ENCODE measurements around the gene ARID1A.
"Not testable (repeated sequence)": the region's sequence is repeated elsewhere in the genome, so short reads cannot be mapped to it uniquely, and the experiment has no call there.

ARID1A gene

DNA sequence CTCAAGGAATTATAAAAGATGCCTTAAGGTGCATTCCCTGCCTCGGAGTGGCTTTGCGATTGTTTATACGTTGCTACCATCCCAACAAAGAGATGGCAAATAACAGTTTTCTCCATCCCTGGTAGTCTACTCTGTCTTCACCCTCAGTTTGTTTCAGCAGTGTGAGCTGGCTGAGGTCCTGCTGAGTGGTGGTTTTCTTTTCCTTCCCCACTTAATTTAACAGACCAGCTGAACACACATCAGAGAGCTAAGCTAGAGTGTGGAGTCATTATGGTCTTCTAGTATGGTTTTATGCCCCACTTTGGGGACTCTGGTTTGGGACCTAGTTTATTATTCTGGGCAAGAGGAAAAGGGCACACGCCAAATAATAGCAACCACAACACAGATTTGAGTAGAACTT is 94.1 kb downstream of the ARID1A start:
- no peak for DNase-seq

DNA sequence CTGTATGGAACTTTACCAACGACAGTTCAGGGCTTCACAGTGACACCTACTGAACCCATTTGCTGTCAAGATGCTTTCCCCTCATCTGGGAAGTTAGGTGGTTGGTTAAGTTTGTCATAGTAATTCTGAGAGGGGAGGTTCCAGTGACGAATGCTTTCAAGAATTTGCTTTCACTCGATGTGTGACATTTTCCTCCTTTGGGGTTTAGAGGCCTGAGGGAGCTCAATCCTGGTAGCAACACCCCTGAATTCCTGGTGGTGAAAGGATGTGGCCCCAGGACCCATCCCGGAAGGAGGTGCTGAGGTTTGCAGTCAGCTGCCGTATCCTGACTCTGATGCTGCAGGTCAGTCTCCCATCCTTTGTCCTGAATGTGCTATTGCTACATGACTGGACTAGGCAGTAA is 94.7 kb downstream of the ARID1A start:
- no peak for DNase-seq

DNA sequence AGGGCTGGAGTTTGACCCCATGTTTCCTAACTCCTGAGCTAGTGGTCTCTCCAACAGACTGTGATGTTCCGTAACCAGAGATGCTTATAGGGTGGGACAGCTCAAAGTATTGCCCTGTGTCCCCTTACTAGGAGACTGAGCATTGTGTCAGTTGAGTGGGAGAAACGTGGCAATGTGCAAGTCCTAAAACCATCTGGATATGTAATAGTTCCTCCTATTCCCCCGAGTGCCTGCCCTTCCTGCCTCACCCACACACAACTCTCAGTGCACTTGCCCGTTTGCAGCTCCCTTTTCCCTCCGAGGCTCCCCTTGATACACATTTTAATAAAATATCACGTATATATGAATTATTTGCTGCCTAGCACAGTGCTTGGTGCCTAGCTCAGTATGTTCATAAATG is 95.3 kb downstream of the ARID1A start:
- no peak for DNase-seq

DNA sequence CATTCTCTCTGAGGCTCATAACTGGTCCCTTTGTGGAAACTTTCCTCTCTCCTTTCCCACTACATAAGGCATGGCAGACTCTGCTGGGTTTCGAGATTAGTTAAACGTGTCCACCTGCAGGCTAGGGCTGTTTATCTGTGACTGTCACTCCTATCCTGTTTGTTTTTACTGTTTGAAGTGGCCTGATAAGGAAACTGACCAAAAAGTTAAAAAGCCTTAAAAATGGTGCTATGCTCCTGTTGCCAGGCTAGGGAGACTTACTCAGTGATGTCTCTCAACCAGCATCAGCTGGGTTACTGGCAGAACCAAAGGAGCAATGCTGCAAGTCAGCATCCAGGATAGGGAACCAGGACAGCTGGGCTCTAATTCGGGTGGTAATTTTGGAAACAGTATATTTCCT is 95.8 kb downstream of the ARID1A start:
- DNase-seq: no peak

DNA sequence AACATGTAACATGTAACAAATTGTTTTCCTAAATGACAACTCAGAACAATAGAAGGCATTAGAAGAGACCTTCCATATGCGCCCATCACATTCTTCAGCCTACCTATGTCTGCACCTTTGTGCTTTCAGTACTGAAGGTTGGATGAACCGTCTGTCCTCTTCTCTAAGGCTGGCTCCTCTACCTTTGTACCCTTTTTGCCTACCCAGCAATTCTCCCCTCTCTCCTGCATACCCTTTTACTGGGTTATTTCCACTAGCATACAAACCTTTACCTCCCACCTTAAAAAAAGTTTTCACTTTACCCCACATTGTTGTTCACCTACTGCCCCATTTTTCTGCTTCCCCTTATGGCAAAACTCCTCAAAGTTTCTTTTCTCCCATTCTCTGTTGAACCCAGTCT is 97.1 kb downstream of the ARID1A start:
- no peak for DNase-seq

DNA sequence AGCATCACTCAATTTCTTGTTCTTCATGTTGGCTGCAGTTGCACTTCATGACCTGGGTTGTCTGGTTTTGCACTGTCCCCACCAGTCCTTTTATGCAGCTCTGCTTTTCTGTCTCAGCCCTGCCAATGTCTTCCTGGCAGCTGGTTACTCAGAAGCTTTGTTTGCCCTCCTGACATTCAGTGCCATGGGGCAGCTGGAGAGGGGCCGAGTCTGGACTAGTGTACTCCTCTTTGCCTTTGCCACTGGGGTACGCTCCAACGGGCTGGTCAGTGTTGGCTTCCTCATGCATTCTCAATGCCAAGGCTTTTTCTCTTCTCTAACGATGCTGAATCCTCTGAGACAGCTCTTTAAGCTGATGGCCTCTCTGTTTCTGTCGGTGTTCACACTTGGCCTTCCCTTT is 98.6 kb downstream of the ARID1A start:
- no peak for DNase-seq

DNA sequence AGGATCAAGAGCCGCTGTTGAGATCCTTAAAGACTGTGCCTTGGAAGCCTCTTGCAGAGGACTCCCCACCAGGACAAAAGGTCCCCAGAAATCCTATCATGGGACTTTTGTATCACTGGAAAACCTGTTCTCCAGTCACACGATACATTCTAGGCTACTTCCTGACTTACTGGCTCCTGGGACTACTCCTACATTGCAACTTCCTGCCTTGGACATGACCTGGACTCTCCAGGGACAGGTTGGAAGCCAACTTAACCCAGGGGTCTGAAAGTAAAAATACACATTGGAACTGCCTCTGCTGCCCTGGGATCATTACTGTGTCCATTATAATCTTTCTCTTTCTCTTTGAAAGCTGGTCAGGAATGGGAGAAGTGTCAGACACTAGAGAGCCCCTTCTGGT is 101.8 kb downstream of the ARID1A start:
- DNase-seq: no peak

DNA sequence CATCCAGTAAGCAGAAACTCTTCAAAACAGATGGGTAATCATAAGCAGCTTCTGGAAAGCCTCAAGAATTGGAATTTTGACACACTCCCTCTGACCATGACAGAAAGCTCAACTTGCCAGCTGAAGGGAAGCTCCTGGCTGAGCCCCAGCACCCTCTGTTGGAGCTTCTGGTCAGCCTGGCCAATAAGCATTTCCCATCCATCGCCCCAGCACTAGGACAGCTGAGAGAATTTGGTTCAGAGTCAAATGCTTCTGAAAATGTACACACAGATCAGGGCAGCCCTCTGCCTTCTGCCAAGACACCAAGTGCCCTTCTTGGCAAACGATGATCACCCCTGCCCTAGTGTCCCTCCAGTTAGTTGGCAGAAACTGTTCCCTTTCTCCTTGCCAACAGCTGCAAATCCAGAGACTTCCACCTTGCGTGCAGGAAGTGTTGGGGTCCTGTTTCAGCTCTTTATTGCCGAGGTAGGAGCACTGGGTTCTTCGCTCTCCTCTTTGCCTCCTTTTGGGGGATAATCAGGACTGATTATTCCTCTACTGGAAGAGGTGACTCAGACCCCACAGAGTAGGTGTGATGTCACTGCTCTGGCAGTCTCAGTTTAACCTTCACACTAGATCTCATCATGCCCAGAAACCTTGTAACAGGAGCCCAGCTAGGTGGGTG is 103.8 kb downstream of the ARID1A start:
- DNase-seq: no peak

DNA sequence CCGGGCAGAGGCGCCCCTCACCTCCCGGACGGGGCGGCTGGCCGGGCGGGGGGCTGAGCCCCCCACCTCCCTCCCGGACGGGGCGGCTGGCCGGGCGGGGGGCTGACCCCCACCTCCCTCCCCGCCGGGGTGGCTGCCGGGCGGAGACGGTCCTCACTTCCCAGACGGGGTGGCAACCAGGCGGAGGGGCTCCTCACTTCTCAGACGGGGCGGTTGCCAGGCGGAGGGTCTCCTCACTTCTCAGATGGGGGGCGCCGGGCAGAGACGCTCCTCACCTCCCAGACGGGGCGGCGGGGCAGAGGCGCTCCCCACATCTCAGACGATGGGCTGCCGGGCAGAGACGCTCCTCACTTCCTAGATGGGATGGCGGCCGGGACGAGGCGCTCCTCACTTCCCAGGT is 108.1 kb downstream of the ARID1A start:
- DNase-seq: not testable (repeated sequence)

DNA sequence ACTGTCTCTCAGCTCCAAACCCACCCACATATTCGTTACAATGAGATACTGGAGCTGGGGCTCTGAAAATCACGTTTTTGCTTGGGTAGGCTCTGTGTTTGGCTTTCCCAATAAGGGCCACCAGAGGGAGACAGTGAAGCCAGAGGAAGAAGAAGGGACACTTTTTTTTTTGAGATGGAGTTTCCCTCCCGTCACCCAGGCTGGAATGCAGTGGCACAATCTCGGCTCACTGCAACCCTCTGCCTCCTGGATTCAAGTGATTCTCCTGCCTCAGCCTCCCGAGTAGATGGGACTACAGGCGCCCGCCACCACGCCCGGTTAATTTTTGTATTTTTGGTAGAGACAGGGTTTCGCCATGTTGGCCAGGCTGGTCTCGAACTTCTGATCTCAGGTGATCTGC is 114.3 kb downstream of the ARID1A start:
- DNase-seq: peak; percentile 29 to 44

DNA sequence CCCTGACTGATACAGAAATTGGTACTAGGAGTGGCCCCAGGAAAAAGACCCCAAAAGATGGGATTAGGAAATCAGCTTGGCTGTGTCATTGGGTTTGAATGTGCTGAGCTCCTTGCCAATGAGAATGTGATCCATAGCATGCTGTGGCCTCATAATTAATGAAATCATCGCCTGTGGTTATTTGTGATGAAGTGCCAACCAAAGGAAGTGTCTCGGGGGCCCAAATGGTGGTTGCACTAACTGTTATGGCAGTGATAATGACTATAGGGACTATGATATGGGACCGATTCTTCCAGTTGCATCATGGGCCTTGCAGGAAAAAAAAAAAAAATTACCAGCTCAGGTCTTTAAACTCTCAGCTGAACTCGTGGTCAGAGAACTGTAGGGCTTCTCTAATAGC is 115.2 kb downstream of the ARID1A start:
- no peak for DNase-seq

DNA sequence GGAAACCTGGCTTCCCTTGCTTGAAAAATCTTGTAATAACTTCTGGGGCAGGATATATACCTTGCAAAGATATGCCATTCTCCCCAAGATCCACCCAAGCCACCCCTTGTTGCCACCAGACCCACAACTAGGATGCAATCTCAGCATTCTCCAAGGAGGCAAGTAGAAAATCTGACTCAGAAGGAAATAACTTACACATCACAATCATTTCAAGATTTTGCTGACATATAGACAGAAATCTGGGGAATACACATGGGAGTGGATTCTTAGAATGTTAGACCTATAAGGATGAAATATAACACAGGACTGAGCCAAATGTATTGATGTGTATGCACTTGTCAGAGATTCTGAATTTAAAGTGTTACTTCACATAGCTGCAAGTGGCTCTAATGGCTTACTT is 115.9 kb downstream of the ARID1A start:
- DNase-seq: no peak

DNA sequence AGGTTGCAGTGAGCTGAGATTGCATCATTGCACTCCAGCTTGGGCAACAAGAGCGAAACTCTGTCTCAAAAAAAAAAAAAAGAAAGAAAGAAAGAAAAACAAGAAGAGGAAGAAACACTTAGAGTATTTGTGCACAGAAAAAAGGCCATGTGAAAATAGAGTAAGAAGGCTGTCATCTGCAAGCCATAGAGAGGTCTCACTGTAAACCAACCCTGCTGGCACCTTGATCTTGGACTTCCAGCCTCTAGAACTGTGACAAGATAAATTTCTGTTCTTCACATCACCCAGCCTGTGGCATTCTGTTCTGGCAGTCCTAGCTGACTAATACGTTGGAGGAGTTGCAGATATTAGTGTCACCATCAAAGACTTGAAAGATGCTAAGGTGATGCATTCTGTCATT is 118.6 kb downstream of the ARID1A start:
- DNase-seq: no peak

DNA sequence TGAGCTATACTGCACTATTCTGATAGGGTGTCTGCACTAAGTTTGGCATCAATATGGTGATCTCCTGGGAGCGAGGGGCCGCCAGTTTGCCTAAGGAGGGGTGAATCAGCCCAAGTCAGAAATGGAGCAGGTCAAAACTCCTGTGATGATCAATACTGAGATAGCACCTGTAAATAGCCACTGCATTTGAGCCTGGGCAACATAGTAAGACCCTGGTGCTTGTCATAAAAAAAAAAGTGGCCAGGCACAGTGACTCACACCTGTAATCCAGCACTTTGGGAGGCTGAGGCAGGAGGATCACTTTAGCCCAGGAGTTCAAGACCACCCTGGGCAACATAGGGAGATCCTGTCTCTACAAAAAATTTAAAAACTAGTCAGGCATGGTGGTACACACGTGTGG is 119.1 kb downstream of the ARID1A start:
- no peak for DNase-seq

DNA sequence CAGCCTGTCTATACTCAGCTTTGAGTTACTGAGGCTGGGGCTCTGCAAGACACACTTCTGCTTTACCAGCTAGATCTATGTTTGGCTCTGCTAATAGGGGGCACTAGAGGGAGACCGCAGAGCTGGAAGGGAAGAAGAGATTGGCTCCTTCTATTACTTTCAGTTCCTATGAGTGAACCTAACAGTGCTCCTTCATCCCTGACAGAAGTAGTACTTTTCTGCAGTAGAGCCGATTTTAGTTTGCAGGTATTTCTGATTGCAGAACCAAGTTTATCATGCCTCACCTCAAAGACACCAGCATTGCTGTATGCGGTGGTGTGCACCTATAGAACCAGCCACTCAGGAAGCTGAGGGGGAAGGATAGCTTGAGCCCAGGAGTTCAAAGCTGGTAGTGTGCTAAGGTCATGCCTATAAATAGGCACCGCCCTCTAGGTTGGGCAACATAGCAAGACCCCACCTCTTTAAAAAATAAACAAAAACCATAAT is 125.0 kb downstream of the ARID1A start:
- no peak for DNase-seq

DNA sequence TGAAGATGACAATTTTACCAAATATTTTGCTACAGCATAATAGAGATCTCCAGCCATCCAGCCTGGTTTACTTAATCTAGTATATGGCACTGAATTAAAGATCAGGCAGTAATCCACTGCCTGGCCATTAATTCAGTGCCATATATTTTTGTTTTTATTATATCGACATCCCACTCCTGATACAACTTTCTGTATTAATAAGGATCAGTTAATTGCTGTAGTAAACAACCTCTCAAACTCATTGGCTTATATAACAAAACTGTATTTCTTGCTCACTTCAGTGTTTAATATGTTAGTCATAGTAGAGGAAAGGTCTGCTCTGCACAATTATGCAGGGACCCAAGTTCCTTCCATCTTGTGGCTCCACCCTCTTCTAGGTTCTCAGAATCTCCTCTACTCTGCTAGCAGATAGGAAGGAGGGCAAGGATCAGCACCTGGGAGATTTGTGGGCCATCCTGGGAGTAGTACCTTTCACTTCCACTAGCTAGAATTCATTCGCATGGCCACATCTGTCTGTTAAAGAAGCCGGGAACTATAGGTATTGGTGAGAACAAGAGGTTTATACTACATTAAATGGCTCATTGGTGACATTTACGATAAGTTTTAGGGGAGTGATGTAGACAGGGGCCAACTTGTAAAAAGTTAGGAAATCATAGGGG is 127.1 kb downstream of the ARID1A start:
- no peak for DNase-seq

DNA sequence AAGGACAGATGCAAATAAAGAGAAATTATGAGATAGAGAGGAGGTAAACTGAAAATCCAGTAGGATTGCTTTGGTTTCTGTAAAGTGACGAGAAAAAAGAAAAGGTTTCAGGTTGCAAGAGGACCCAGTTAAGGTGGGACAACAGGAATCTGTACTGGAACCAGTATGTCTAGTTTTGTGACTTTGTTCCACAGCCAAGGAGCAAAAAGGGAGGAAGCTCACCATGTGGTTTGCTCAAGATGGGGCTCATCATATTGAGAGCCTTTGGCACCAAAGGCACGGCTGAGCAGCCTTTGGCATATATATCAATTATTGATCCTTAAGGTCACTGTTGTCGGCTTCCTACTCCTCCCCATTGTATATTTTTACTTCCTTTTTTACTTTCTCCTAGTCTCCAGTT is 128.9 kb downstream of the ARID1A start:
- no peak for DNase-seq

DNA sequence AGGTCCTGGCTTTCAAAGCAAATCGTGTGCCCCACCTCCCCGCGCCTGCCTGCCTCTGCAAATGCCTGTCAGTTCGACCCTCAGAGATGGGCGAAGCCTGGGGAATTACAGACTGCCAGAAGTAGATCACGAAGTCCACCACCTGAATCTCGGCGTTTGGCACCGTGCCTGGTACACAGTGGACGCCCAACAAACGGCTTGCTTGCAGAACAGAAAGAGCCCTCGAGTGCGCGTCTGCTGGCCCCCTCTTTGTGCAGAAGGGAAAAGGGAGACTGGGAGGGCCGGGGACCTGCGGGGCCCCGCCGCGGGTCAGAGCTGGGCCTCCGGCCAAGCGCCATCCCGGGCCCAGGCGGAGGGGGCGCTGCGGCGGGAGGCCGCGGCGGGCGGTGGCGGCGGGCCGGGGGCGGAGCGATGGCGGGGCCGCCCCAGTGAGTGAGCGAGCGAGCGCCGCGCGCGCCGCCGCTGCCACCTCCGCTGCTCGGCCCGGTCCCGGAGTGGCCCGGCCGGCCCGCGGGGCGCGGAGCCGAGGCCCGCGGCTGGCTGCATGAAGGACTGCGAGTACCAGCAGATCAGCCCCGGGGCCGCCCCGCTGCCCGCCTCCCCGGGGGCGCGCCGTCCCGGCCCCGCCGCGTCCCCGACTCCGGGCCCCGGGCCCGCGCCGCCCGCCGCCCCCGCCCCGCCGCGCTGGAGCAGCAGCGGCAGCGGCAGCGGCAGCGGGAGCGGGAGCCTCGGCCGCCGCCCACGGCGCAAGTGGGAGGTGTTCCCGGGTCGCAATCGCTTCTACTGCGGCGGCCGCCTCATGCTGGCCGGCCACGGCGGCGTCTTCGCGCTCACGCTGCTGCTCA is 130.7 kb downstream of the ARID1A start, which contains the start of gene ZDHHC18:
Gene ZDHHC18, plus strand, starts transcription at position 428 of the 845 bp plus-strand sequence. Its CDS starts 117 bp downstream, at position 545.
- DNase-seq: peak; percentile 30 to 48

DNA sequence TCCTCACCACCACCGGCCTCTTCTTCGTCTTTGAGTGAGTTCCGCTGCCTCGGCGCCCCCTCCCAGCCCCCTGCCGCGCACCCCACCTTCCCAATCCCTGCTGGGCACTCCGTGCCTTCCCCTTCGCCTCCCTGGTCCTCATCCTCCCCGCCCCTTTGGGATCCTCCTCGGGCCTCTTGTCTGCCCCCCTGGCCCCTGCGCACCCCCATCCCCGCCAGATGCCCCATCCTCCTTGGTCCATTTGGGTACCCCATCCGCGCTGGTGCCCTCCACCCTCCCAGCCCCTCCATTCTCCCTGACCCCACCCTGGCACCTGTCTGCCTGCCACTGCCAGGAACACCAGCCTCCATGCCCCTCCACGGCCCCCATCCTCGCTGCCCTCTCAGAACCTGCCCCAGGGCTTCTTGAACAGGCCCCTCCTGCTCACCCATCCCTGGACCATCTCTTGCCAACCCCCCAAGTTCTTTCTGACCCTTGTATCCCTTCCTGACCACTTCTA is 131.3 kb downstream of the ARID1A start:
- DNase-seq: no peak

DNA sequence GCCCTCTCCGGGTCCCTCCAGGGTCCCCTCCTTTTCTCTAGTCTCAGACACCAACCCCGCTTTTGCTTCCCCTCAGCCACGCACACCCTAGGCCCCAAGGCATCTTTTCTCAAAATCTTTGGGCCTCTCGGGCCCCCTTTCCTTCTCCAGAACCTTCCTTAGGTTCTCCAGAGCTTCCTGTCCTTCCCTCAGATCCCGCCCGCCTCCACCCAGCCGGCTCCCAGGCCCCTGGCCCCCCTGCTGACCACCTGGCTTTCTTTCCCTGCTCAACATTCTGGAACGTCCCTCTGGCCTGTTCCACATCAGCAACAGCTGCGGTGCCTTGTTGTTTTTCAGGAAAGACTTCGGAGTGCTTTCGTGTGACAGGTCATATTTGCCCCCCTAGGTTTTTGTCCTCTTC is 131.8 kb downstream of the ARID1A start:
- DNase-seq: no peak

DNA sequence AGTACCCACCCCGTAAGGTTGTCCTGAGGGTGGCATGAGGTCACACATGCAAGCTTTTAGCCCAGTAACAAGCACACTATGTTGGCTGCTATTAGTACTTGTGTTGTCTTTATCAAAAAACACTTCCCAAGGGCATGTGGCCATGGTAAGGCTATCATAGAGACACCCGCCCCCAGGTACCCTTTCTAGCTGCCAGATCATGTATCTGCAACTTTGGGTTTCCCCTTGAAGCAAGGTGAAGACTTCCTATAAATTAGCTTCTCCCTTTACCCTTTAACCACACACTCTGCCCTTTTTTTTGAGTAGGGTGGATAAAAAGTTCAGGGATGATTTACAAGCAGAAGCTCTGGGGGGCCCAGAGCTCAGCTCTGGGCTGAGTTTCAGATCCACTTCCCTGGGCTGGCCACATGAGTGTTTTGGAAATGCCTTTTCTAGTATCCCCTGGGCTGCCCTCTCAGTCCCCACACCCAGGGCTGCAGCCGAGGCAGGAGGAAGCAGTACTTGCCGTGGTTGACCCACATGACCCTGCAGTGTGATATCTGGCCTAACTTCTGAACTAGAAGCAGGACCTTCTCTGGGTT is 132.7 kb downstream of the ARID1A start:
- DNase-seq: no peak

DNA sequence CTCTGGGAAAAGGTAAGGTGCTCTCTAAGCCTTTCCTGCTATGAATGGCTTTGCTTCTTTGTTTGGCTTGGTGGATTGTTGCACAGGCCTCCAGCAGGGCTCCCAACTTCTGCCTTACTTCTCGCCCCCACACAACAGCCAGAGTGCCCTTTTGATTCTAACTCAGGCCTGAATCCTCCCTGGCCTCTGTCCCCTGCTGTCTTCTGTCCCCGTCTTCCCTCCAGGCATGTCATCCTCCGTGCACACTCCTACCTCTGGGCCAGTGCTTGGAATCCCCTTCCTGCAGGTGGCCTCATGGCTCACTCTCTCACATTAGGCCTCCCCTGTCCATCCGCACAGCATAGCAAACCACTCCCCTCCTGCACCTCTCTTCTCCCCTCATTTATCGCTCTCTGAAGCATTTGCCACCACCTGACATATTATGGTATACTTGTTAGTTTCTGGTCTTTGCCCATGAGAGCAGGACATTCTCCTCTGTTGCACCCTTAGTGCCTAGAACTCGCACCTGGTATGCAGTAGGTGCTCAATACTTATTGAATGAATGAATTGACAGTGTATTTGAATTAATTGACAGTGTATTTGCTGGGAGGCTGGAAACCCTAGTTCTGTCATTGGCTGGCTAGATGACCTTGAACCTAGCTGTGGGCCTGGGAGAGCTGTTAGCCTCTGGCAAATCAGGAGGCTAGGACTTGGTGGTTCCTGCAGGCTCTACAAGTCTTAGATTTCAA is 133.5 kb downstream of the ARID1A start:
- no peak for DNase-seq

DNA sequence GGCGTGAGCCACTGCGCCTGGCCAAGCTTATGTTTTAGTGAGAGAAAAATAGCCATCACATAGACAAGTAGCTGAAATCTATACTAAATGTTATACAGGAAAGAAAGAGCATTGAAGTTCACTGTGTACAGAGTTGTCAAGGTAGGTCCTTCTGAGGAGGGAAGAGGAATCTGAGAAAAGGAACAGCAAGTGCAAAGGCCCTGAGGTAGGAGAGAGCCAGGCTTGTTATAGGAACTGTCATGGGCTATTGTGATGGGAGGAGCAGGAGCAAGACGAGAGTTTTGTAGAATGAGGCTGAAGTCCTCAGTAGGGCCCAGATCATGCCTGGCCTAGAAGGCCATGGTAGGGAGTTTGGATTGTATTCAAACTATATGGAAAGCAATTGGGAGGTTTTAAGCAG is 135.2 kb downstream of the ARID1A start:
- DNase-seq: no peak
